Transverse colon (tissue), 4 donors: ENCODE data around the gene PDRG1.

Source experiments
- CTCF ChIP-seq, 5 experiments: fragments of 200-600 bp in 3 of 5; fragments of 450-650 bp in 2 of 5; sonication (generic) in 3 of 5; IDR thresholded peaks; 1 replicate in 2 of 5; 2 replicates in 3 of 5; pipeline ENCODE4 v1.5.1; 2016 to 2017; ENCODE audit warnings: antibody characterized with exemption in 5 of 5, inconsistent platforms in 3 of 5, mild to moderate bottlenecking in 2 of 5, moderate library complexity in 1 of 5
- EP300 ChIP-seq: sonication (generic); formaldehyde crosslinking; IDR thresholded peaks from one replicate; pipeline ENCODE4 v1.6.1; 2017; ENCODE audit warnings: antibody characterized with exemption, low read depth
- POLR2A ChIP-seq: fragments of 450-650 bp; IDR thresholded peaks from one replicate; pipeline ENCODE4 v1.6.1; 2016; ENCODE audit warnings: antibody characterized with exemption, mild to moderate bottlenecking, moderate library complexity
- POLR2AphosphoS5 ChIP-seq, 3 donors: sonication (generic); formaldehyde crosslinking; IDR thresholded peaks; one replicate each; pipeline ENCODE4 v1.6.1; 2016; ENCODE audit warnings: antibody characterized with exemption in 3 of 3

GRCh38 chr20:31990641-31991338 is 38.9 kb upstream of the PDRG1 start:
- TF ChIP-seq POLR2AphosphoS5 (IDR thresholded peaks at IDR 0.05) (no peak), EP300 (no peak), CTCF (IDR thresholded peaks at IDR 0.05) (no peak), POLR2A (no peak)
